ENCODE data around the gene AGBL5. TPM values are rescaled to one million over a fixed set of nuclear protein-coding genes. Genes with fewer than 3 reads are reported as not detected.
A peak's percentile ranks its signal among the peaks of the same experiment; 100 is the strongest.

Gene AGBL5
- polyA plus RNA-seq, 2 of the 4 experiments (the other 2 are of a cell fraction), result 25.5 to 52.7 TPM

DNA sequence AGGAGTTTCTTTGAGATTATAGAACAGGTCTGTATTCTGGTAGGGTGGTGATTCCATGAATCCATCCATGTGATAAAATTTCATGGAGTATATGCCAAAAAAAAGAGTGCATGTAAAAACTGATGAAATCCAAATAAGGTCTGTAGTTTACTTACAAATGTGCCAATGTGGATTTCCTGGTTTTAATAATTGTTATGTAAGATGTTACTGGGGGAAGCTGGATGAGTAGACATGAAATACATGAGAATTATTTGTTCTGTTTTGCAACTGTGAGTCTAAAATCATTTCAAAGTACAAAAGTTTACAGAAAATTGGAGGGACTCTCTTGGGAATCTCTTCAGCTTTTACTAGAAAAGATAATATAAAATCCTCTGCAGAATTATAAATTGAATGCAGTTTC, 42.4 kb upstream of the AGBL5 start:
- Histone ChIP-seq H3K9me3 (no peaks in the 10 kb centered on the region), H3K4me2 (no peak overlapping the region), H3K4me1 (peaks cover 27% of the 10 kb centered on the region), H3K27ac (no peak overlapping the region), H3K4me3 (no peak overlapping the region)
- no peak for ATAC-seq
- FAIRE-seq, result no peak
- CTCF ChIA-PET, result interaction anchor here (0.8 to 12.2 kb wide), 5 partner anchors 9 to 164 kb away, joined by 3 to 758 read pairs (median 4); partner anchors contain the start of genes DPYSL5 and MAPRE3
- POLR2A ChIA-PET, result interaction anchor here (0.9 kb wide), 1 partner anchor 42 kb away, joined by 3 read pairs; no protein-coding TSS in a partner anchor
- TF ChIP-seq MAZ (IDR thresholded peaks at IDR 0.05; ENCODE audit: borderline replicate concordance, low read depth, low read length) (no peak), ZSCAN20 (CRISPR knock-in tag; IDR thresholded peaks at IDR 0.05) (no peak), NFE2L2 (conservative IDR thresholded peaks at IDR 0.05; ENCODE audit: low read length) (no peak), CHD4 (IDR thresholded peaks at IDR 0.05; ENCODE audit: borderline replicate concordance) (no peak), CBX2 (IDR thresholded peaks at IDR 0.05; ENCODE audit: borderline replicate concordance, low read depth) (no peak), PHF8 (IDR thresholded peaks at IDR 0.05; ENCODE audit: borderline replicate concordance, low read depth) (no peak), RFX5 (IDR thresholded peaks at IDR 0.05) (no peak), NR3C1 (IDR thresholded peaks at IDR 0.05) (no peak), MAFK (IDR thresholded peaks at IDR 0.05; ENCODE audit: partially characterized antibody) (no peak), MYC (IDR thresholded peaks at IDR 0.05; ENCODE audit: borderline replicate concordance, low read length) (no peak), FOSB (CRISPR knock-in tag; IDR thresholded peaks at IDR 0.05) (no peak), EHF (CRISPR knock-in tag; IDR thresholded peaks at IDR 0.05) (no peak), KDM1A (IDR thresholded peaks at IDR 0.05; ENCODE audit: low read depth) (no peak), TFCP2L1 (CRISPR knock-in tag; IDR thresholded peaks at IDR 0.05) (no peak)
- TF ChIP-seq, protein P1, sequence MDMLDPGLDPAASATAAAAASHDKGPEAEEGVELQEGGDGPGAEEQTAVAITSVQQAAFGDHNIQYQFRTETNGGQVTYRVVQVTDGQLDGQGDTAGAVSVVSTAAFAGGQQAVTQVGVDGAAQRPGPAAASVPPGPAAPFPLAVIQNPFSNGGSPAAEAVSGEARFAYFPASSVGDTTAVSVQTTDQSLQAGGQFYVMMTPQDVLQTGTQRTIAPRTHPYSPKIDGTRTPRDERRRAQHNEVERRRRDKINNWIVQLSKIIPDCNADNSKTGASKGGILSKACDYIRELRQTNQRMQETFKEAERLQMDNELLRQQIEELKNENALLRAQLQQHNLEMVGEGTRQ (IDR thresholded peaks at IDR 0.05), result no peak
- TF ChIP-seq, protein P2, sequence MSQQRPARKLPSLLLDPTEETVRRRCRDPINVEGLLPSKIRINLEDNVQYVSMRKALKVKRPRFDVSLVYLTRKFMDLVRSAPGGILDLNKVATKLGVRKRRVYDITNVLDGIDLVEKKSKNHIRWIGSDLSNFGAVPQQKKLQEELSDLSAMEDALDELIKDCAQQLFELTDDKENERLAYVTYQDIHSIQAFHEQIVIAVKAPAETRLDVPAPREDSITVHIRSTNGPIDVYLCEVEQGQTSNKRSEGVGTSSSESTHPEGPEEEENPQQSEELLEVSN (IDR thresholded peaks at IDR 0.05; ENCODE audit: borderline replicate concordance, low read depth), result no peak
- TF ChIP-seq, protein P3, sequence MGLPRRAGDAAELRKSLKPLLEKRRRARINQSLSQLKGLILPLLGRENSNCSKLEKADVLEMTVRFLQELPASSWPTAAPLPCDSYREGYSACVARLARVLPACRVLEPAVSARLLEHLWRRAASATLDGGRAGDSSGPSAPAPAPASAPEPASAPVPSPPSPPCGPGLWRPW (IDR thresholded peaks at IDR 0.05), result no peak
- DNase-seq (ENCODE audit: low read depth in 1 of 2, low spot score in 1 of 2), result no peak

DNA sequence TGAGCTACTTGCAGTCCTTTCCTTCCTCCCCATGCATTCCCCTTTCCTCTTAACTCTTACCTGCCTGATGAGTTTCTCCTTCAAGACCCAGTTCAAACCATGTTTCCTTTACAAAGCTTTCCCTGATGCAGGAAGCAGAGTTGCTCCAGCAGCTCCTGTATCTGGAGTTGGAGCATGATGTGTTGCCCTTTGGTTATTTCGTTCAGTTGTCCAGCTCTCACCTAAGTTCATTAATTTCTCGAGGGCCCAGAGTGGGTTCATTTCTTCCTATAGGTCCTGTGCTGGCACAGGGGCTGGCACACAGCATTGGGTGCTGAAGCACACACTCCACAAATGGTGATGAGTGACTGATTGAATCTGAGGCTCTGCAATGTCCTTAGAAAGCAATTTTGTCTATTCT, 41.8 kb upstream of the AGBL5 start:
- POLR2A ChIA-PET, result interaction anchor here (0.9 kb wide), 1 partner anchor 41 kb away, joined by 3 read pairs; no protein-coding TSS in a partner anchor
- DNase-seq (ENCODE audit: low read depth in 1 of 2, low spot score in 1 of 2), result no peak
- no peak for FAIRE-seq
- Histone ChIP-seq H3K4me2 (peak overlapping the region; percentile 51), H3K27ac (peak overlapping the region; percentile 60 to 79; a peak in 5 of 6 replicates), H3K4me3 (no peak overlapping the region), H3K4me1 (peaks cover 27% of the 10 kb centered on the region), H3K9me3 (no peaks in the 10 kb centered on the region)
- no peak for ATAC-seq
- WGBS (ENCODE audit: missing lambda C conversion rate), result 49% methylated on average over 2 of the region's 2 CpGs
- TF ChIP-seq CHD4 (IDR thresholded peaks at IDR 0.05; ENCODE audit: borderline replicate concordance) (no peak), EP300 (IDR thresholded peaks at IDR 0.05) (no peak), CBX2 (IDR thresholded peaks at IDR 0.05; ENCODE audit: borderline replicate concordance, low read depth) (no peak), TFCP2L1 (CRISPR knock-in tag; IDR thresholded peaks at IDR 0.05) (no peak), HOXB13 (CRISPR knock-in tag; IDR thresholded peaks at IDR 0.05; ENCODE audit: low read depth) (no peak), EHF (CRISPR knock-in tag; IDR thresholded peaks at IDR 0.05) (no peak)
- TF ChIP-seq, protein P4, sequence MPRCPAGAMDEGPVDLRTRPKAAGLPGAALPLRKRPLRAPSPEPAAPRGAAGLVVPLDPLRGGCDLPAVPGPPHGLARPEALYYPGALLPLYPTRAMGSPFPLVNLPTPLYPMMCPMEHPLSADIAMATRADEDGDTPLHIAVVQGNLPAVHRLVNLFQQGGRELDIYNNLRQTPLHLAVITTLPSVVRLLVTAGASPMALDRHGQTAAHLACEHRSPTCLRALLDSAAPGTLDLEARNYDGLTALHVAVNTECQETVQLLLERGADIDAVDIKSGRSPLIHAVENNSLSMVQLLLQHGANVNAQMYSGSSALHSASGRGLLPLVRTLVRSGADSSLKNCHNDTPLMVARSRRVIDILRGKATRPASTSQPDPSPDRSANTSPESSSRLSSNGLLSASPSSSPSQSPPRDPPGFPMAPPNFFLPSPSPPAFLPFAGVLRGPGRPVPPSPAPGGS (IDR thresholded peaks at IDR 0.05), result no peak
- CTCF ChIA-PET, result interaction anchor here (1.0 to 12.2 kb wide), 7 partner anchors 12 to 164 kb away, joined by 3 to 758 read pairs (median 6); partner anchors contain the start of genes DPYSL5 and MAPRE3

DNA sequence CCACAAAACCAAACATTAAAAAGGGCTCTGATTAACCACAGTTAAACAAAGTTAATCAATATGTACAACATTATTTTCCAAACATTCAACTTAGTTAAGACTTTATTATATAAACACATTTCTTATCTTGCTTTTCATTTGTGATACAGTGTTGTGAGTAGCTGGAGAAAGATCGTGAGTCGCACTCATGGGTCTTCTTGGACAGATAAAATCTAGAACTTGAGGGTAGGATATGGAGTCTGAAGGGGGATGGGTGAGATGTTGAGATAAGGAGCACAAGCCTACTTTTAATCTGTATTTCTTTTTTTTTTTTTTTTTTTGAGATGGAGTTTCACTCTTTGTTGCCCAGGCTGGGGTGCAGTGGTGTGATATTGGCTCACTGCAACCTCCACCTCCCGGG, 41.3 kb upstream of the AGBL5 start:
- no peak overlapping the region for H3K4me3 ChIP-seq
- H3K4me2 ChIP-seq, result peak overlapping the region; percentile 51
- DNase-seq (ENCODE audit: low read depth in 1 of 2, low spot score in 1 of 2), result no peak

More for the DNA sequence above, 41.3 kb upstream of the AGBL5 start:
- ATAC-seq (no peak), FAIRE-seq (no peak)
- peak overlapping the region; percentile 60 to 79 for H3K27ac ChIP-seq
- 92% methylated on average over 3 of the region's 3 CpGs for WGBS (ENCODE audit: missing lambda C conversion rate)
- peaks cover 30% of the 10 kb centered on the region for H3K4me1 ChIP-seq
- H3K9me3 ChIP-seq, result no peaks in the 10 kb centered on the region
- TF ChIP-seq POLR2AphosphoS2 (conservative IDR thresholded peaks at IDR 0.05; ENCODE audit: low read length) (no peak), GATA3 (IDR thresholded peaks at IDR 0.05; ENCODE audit: borderline replicate concordance) (peak; percentile 22; the same call in 1 of the 2 replicates), FOSL2 (IDR thresholded peaks at IDR 0.05) (no peak), FOSL2 (CRISPR knock-in tag; IDR thresholded peaks at IDR 0.05) (no peak)
- POLR2A ChIA-PET, result no interaction called here
- CTCF ChIA-PET, result interaction anchor here (1.0 to 12.2 kb wide), 8 partner anchors 12 to 165 kb away, joined by 3 to 758 read pairs (median 5); partner anchors contain the start of genes DPYSL5 and MAPRE3
